DMS153 treated with DMSO at 0.1 percent for 48 hours (cell line): ENCODE measurements around the gene SPTBN1.

Experiments used
- DNase-seq: peaks from one replicate; lab custom pipeline; 2025; ENCODE audit not compliant: unreplicated experiment; lab: John Stamatoyannopoulos, UW

SPTBN1 gene

DNA sequence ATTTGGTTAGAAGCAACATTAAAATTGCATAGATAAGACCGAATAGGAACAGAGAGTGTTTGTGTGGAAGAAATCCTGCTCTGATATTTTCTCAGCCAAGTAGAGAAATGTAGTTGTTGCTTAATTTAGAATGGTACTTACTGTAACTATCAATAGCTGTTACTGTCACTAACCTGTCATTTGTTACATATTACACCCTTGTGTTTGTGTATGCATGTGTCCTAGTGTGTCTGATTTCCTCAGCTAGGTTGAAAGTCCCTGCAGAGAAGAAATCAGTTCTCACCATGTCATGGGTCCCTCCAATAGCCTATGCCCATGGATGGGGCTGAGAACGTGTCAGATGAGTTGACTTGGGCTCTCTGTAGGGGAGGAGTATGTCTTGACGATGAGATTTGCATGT is 94.4 kb downstream of the SPTBN1 start:
- no peak for DNase-seq

DNA sequence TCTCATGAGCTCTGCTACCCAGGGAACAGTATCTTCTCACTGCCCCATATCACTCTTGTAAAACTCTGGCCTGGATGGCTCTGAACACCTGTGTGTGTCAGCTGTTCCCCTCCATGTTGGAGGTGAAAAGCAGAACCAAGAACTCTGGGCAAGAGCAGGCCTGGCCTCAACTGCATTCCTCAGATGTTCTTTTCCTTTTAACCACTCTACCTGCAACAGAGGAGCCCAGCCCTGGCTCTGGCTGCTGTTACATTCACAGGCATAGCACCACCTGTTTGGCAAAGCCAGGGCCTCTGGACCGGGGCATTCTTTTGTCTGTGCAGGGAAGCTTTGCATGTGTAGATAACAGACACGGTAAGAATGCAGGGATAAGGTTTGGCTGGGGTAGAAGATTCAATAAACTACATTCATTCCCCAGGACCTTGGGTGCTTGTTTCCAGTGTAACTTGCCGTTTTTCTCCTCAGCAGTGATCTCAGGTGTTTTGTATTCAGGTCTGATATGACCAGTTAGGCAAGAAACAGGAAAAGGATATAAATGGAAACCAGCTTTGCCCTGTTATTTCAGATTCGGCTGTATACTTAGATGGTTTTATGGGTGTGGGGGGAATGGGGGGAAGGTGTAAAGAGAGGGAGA is 95.1 kb downstream of the SPTBN1 start:
- no peak for DNase-seq

DNA sequence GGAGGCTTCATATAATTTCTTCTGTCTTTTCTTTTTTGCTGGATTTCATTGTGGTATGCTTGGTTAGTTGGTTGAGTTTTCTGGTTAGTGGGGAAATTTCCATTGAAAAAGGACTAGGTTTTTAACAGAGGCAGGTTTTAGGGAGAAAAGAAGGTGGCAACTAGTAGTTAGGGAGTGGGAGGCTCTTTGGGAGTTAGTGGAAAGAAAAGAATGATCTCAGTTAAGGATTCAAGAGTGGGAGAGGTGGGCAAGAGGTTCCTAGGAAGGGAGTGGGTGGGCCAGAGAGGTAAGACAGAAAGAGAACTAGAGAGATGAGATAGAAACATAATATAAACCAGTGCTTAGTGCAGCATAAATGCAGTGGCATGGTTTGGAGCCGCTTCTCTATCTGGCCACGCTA is 96.9 kb downstream of the SPTBN1 start:
- no peak for DNase-seq

DNA sequence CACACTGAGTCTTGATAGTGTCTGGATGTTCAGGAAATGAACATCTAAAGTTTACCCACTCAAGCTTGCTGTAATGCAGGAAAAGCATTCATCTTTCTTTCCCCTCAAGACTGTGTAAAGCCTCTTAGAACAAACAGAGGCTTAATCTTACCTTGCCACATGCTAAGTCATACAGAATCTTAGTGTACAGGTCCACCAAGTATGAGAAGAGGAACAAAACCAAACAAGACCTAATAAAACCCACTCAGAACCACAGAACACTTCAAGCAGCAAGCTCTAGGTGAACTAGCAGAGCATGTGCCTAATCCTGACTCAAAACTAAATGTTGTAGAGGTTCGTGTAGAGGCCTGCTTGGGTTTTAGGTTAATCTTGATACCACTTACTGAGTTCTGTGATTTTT is 97.6 kb downstream of the SPTBN1 start:
- DNase-seq, result no peak

DNA sequence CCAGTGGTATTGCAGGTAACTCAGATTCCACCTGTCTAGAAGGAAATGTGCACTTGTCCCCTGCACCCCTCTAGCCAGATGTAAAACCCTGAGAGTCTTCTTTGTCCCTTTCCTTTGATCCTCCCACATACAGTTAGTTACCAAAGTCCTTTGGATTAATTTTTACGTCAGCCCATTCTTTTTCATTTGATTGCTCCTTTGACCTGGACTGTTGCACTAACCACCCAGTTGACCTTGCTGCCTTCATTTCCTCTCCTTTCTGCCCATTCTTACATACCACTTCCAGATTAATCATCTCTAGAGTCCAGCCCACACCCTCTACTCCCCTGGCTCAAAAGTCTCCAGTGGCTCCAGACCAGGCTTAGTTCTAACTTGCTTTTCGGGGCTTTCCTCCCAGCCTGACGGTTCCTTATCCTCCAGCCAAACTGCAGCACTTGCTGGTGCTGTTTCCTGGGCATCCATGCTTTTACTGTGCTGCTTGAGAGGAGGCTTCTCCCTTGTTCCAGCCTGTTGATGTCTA is 99.3 kb downstream of the SPTBN1 start:
- no peak for DNase-seq

DNA sequence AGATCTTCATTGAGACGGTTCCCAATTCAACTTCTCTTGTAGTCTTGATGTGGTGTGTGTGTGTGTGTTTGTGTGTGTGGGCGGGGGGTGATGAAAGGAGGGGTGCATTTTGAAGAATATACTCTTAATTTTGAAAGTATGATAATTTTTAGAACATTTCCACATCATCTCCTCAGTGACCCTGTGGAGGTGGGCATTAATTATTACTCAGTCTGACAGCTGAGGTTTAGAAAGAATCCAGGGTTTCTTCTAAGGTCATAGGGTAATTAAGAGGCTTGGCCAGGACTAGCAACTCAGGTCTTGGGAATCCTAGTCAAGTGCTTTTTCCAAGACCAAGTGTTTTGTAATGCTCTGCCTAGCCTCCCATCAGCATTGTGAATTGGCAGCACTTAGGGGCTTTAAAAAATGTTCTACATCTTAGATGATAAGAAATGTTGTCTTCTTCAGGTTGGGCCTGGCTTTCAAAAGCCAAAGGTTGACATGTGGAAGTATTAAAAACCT is 100.5 kb downstream of the SPTBN1 start:
- no peak for DNase-seq

DNA sequence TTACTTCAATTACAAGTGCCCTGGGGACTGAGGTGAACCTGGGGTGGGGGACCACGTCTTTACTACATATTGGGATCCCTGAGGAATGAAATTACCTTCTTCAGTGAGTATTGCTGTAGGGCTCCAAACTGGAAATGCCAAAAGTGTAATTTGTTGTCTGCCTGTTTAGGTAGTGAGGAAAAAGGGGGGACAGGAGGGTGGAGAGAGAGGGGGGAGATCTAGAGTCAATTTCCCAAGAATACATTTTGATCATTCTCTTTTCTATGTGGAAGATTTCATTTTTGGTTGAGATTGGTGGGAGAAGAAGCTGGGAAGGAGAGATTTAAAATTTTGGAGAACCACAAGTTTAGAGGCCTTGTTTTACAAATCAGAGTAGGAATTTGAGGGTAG is 101.1 kb downstream of the SPTBN1 start:
- DNase-seq, result no peak

DNA sequence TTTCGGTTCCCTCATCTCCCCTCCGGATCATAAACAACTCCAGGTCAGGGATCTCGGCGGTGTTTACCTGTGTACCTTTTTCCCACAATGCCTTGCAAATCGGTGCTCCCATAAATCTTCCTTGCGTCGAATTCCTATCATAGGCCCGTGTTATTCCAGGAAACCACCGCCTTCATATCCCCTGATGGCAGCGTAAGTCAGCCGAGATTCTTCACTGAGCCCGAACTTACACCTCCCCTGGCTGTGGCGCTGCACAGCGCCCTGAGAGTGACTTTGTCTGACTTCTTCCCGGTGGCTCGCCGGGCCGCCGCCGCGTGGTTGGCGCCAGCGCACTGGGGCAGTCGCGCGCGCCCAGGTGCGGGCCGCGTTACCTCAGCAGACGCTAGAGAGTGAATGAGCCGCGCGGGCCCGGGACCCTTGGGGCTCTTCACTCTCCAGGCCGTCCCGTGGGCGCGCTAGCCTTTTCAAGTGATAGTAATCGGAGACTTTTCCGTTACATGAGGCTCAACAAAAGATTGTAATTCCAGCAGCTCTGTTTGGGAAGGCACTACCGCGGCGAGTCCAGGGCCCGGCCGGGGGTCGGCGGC is 101.6 kb downstream of the SPTBN1 start:
- DNase-seq, result peak; percentile 75

DNA sequence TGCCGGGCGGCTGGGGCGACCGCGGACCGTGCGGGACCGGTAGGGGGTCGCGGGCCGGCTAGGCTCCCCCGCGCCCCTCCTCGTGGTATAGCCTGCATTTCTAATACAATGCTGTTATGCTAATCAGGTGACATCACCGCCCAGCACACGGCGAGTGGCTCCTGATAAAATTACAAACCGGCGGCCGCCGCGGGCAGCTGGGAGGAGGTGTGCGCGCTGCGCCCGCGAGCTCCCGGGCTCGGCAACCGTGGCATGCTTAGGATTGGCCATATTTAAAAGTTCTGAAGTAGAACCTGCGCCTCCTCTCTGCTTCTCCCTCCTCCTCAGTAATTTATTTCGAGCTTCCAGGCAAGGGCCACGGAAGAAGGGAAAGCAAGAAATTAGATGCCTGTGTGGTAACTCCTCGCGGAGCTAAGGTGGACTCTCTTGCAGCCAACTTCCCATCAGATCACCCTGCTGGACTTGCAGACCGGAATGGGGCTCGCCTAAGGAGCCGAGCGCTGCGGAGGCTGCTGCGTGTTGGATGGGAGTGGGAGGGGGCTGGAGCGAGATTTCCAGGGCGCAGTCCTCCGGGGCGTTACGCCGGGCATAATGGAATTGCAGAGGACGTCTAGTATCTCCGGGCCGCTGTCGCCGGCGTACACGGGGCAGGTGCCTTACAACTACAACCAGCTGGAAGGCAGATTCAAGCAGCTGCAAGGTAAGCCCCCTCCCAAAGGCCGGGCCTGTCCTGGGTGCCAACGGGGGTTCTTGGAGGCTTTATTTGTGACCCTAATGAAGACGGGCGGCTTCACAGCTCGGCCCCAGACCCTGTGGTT is 102.3 kb downstream of the SPTBN1 start:
- DNase-seq, result peak; percentile 58

DNA sequence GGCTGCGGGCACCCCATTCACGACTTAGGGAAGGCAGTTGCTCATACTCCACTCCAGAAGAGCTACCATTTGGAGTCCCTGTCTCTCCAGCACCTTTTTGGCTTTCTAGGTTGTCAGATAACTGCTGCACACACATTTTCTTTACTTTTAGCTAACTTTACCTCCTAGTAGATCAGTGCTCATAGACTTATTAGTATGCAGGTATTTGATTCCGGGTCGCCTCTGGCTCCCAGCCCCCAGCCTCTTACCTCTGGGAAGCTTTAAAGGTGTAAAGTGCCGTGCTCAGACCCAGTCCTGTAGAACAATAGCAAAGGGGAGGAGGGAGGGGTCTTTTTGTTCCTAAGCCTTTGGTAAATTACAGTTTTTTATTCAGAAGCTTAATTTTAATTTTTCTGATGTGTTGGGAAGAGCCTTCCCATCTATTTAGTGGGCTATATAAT is 102.9 kb downstream of the SPTBN1 start:
- no peak for DNase-seq

DNA sequence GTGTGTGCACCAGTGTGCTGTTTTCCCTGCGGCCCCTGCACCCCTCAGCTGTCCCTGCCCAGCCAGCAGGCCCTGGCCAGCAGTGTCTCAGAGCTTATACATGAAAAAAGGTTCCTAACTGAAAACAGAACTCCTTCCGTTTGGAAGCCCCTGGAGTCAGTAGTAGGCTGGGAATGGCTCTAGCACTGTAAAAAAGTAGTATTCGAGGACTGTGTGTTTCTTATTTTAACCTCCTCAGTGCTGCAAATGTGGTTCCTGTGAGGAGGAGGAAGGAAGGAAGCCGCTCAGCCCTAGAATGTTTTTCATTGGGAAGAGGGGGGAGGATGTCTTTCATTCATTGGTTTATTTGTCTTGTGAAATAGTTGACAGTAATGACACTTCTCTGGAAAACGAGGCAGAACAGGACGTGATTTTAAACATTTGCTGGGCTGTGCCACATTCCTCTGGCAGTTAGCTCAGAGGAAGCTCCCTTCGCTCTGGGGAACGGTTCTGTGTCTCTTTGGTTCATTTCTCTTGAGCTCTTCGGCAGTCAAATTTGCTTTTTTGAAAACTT is 103.5 kb downstream of the SPTBN1 start:
- no peak for DNase-seq

DNA sequence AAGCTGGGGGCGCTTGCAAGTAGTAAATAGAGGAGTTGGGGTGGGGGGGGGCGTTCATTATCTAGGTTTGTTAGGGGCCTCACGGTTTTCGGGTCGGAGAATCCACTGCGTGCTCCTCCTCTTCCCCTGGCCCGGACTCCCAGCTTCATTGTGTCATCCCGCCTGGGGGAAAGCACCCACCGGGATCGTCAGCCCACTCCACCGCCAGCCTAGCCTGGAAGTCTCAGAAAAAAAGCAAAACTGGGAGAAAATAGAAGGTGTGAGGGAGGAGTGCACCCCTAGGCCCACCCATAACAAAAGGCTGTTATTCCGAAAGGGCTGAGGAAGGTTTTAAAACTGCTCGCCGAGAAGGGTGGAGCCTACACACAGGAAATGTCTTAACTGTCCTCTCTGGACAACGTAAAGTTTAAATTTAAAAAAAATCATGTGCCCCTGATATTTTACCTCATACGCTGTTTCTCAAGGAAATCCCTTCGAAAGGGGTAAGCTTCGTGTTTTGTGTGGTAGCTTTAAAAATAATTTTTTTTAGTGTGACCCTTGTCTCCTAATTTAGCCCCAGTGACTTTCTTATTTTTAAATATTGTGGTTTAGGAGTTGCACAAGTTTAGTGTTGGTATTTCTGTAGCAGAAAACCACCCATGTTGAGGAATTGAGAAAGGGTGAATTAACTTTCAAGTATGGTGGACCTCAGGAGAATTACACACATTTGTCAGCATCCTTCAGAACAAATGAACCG is 104.2 kb downstream of the SPTBN1 start:
- DNase-seq, result no peak

DNA sequence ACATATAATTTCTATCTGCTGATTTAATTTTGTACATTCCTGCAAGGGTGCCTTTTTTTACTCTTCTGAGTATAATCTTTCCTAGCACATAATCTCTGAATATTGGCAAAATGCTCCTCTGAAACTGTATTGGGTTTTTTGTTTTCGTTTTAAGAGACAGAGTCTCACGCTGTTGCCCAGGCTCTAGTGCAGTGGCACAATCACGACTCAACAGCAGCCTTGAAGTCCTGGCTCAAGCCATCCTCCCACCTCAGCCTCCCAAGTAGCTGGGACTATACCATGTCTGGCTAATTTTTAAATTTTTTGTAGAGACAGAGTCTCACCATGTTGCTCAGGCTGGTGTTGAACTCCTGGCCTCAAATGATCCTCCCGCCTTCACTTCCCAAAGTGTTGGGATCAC is 104.9 kb downstream of the SPTBN1 start:
- DNase-seq, result no peak

DNA sequence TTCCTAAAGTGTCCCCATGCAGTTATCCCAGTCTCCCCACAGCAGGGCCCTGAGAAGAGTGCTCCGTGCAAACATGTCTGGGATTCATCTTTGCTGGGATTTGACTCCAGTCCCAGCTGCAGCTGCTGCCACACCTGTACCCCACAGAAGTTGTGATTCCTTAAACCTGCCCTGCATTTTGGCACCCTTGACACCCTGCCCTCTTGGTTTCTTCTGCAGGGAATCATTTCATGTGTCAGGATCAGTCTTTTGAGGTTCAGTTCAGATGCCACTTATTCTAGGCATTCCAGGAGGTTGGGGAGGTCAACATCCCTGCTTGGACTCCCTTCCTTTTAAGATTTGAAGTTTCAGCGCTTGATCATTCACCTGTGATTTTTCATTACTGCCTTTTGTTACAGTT is 108.3 kb downstream of the SPTBN1 start:
- no peak for DNase-seq

DNA sequence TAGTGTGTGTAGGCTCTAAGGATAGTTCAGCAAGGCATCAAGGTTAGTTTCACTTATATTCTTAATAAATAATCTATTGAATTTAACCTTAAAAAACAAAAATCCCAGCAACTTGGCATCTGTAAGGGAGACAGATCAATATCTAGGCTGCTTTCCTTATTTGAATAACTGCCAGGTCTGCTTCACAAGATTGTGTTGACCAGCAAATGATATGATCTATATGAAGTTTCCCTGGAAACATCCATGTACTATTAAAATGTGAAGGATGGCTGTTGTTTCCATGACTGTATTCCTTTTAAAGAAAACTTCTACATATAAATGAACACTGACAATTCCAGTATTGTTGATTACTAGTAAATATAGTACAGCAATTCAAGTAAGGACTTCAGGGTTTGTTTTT is 109.4 kb downstream of the SPTBN1 start:
- no peak for DNase-seq

DNA sequence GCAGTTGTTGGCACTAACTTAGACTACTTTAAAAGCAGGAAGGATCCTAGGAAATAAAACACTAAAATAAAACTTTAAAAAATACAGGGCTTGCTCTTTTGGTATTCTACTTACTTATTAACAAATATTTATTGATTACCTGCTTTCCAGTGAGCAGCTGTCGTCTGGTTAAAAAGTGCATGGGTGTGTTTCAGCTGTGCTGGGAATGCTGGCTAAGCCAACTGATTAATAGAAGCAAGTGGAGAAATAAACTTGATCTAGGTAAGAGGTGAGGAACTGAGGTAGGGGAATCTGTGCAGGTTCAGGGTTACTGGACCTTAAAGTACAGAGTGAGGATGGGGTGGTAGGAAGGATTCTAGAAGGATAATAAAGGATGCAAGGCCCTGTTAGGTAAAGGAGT is 110.8 kb downstream of the SPTBN1 start:
- no peak for DNase-seq

DNA sequence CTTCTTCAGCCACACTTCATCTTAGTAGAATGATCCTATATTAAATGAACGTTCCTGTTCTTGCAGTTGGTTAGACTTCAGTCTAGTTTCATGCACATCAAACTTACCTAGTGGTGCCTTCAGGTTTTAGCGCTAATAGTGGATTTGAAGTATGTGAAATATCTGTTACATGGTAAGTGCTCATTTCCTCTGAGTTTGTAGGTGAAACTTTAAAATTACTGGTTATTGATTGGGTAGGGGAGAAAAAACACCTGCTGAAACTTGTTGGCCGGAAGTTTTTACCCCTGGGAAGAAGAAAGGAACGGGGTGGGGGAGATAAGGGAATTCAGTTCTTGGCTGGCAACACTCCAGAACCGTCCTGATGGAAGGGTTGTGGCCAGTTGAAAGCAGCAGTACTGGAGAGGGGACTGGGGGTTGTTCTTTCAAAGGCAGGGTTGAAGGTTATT is 112.8 kb downstream of the SPTBN1 start:
- DNase-seq, result no peak

DNA sequence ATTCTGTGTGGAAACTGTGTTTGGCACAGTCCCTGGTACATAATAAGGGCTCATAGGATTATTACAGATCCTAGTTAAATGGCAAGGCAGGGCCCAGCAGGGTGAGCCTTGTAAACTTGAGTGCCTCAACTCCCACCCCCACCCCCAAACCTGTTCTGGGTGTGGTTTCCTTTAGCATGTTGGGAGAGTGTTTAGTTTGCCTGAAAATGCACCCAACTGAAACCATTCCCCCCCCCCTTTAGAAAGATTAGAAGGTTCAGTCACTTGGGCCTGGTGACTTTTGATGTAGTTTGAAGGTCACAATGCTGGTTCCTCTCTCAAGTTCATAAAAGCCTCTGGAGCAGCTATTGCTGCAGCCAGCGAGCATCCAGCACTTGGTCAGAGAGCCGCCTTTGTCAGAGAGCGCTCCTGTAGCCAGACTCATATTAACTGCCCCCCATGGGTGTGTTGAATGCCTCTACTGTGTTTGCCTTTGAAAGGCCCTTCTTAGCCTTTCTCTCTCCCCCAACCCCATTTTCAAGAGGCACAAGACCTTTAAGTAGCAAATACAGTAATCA is 113.7 kb downstream of the SPTBN1 start:
- no peak for DNase-seq

DNA sequence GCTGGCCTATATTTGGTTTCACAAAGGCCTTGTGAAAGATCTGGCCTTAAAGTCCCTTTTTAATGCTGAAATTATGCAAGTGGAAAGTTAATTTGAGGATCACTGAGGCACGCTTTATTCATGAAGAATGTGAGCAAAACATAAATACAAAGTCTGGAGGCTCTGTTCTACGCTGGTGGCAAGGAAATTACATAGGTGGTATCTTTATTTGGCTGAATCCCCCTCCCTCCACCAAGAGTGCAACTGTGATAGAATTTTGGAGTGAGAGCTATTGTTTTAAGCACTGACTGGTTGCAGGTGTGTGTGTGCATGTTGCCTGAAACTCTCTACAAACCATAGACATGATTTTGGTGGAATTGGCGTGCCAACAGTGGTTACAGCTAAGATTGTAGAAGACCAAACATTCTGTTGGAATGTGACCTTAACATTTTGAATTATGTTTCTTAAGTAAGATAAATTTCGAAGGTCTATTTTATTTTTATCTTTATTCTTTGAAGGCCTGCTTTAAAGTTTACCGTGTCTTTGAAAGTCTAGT is 114.3 kb downstream of the SPTBN1 start:
- no peak for DNase-seq
